Nucleus accumbens (tissue), 56 donors: ENCODE results near the gene CD163L1.
A peak's percentile ranks its signal among the peaks of the same experiment; 100 is the strongest.

Experiments
- DNase-seq, 56 donors: peaks; one replicate each; lab custom pipeline; 2025; lab: John Stamatoyannopoulos, UW

CD163L1 gene

GRCh38 chr12:7411343-7411742 is 32.6 kb downstream of the CD163L1 start:
- DNase-seq: no peak

- no peak for DNase-seq
Observed at GRCh38 chr12:7404275-7404674, 39.7 kb downstream of the CD163L1 start.

- no peak for DNase-seq
Observed at GRCh38 chr12:7403466-7403865, 40.5 kb downstream of the CD163L1 start.

GRCh38 chr12:7399089-7399488 is 44.9 kb downstream of the CD163L1 start:
- no peak for DNase-seq

GRCh38 chr12:7396418-7396817 is 47.5 kb downstream of the CD163L1 start:
- no peak for DNase-seq

GRCh38 chr12:7395950-7396349 is 48.0 kb downstream of the CD163L1 start:
- no peak for DNase-seq

- no peak for DNase-seq
Observed at GRCh38 chr12:7387289-7387688, 56.7 kb downstream of the CD163L1 start.

- no peak for DNase-seq
Observed at GRCh38 chr12:7383157-7383556, 60.8 kb downstream of the CD163L1 start.

- DNase-seq: no peak
Observed at GRCh38 chr12:7376196-7376595, 67.8 kb downstream of the CD163L1 start.

- DNase-seq: peak in 1 of 56 donors; percentile 3
Observed at GRCh38 chr12:7375145-7375543, 68.8 kb downstream of the CD163L1 start.

- DNase-seq: peak in 2 of 56 donors; percentile 5 to 7
Observed at GRCh38 chr12:7374423-7375144, 69.4 kb downstream of the CD163L1 start.

- DNase-seq: no peak
Observed at GRCh38 chr12:7373226-7373625, 70.7 kb downstream of the CD163L1 start.

- no peak for DNase-seq
Observed at GRCh38 chr12:7369274-7369729, 74.7 kb downstream of the CD163L1 start.

GRCh38 chr12:7362734-7363133 is 81.2 kb downstream of the CD163L1 start:
- no peak for DNase-seq

- no peak for DNase-seq
Observed at GRCh38 chr12:7361265-7361664, 82.7 kb downstream of the CD163L1 start.

- no peak for DNase-seq
Observed at GRCh38 chr12:7354529-7354928, 89.4 kb downstream of the CD163L1 start.

- DNase-seq: no peak
Observed at GRCh38 chr12:7352661-7353060, 91.3 kb downstream of the CD163L1 start.

GRCh38 chr12:7351177-7351576 is 92.8 kb downstream of the CD163L1 start:
- no peak for DNase-seq

- DNase-seq: no peak
Observed at GRCh38 chr12:7349418-7349817, 94.5 kb downstream of the CD163L1 start.

- DNase-seq: no peak
Observed at GRCh38 chr12:7346551-7347225, 97.3 kb downstream of the CD163L1 start.

GRCh38 chr12:7344833-7345606 is 98.9 kb downstream of the CD163L1 start:
- DNase-seq: no peak
